HG03045 (cell line): ENCODE measurements around the gene TSPAN14.
"Not testable (repeated sequence)": the region's sequence is repeated elsewhere in the genome, so short reads cannot be mapped to it uniquely, and the experiment has no call there.

Experiments used
- ATAC-seq: cut with Tn5 transposase; IDR thresholded peaks from one replicate; pipeline ENCODE4 v1.9.1; 2021; ENCODE audit warnings: mild to moderate bottlenecking, moderate library complexity; ENCODE audit not compliant: unreplicated experiment

The TSPAN14 gene

GRCh38 chr10:80468002-80468401 lies 13.9 kb downstream of the TSPAN14 start:
- ATAC-seq = no peak

GRCh38 chr10:80468806-80469421 lies 14.8 kb downstream of the TSPAN14 start:
- ATAC-seq = no peak

DNA sequence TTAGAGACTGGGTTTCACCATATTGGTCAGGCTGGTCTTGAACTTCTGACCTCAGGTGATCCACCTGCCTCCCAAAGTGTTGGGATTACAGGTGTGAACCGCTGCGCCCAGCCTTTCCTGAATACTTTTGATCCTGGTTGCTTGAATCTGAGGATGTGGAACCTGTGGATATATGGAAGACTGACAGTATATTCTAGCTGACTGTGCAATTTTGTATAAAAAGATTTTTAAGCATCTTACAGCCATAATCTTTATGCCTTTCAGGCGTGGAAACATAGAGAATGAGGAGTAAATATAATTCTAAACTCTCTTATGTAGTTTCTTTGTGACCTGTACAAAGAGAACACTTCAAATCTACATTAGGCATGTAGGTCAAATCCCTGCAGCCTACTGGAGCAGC lies 16.2 kb downstream of the TSPAN14 start:
- ATAC-seq = no peak

GRCh38 chr10:80471001-80471400 lies 16.9 kb downstream of the TSPAN14 start:
- no peak for ATAC-seq

GRCh38 chr10:80471715-80472233 lies 17.7 kb downstream of the TSPAN14 start:
- ATAC-seq = peak; percentile 60

DNA sequence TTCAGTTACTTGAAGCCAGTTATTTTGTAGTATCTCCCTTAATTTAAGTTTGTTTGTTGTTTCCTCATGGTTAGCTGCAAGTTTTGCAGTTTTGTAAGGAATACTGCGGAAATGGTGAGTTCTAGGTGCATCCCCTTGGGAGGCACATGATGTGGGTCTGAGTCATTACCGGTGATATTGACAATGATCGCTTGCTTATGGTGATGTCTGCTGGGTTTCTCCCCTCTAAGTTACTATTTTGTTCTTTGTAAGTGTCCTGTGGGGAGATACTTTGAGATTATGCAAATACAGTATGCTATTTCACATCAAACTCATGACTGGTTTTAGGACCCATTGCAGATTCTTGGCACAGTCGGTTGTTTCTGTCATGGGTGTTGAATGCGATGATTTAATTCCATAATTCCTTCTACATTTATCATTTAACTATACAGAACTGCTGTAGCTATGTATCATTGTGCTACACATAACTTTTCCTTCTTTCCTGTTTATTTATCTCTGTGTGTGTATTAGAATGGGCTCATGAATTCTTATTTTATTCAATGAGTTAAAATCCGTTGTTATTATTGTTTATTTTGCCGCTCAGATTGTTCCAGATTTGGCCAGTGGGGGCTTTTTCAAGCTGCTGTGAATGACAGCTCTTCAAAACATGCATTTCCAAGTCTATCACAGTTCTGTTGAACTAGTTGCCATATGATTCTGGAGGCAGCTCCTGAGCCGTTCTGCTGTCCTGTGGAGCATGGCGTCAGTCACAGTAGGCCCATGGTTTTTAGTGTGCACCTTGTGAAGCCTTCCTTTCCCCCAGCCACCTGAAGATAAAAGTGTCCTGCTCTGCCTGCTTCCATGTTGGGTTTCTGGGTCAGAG lies 18.4 kb downstream of the TSPAN14 start:
- peak; percentile 85 for ATAC-seq

- ATAC-seq = no peak
Measured at GRCh38 chr10:80473096-80473657, 19.1 kb downstream of the TSPAN14 start.

DNA sequence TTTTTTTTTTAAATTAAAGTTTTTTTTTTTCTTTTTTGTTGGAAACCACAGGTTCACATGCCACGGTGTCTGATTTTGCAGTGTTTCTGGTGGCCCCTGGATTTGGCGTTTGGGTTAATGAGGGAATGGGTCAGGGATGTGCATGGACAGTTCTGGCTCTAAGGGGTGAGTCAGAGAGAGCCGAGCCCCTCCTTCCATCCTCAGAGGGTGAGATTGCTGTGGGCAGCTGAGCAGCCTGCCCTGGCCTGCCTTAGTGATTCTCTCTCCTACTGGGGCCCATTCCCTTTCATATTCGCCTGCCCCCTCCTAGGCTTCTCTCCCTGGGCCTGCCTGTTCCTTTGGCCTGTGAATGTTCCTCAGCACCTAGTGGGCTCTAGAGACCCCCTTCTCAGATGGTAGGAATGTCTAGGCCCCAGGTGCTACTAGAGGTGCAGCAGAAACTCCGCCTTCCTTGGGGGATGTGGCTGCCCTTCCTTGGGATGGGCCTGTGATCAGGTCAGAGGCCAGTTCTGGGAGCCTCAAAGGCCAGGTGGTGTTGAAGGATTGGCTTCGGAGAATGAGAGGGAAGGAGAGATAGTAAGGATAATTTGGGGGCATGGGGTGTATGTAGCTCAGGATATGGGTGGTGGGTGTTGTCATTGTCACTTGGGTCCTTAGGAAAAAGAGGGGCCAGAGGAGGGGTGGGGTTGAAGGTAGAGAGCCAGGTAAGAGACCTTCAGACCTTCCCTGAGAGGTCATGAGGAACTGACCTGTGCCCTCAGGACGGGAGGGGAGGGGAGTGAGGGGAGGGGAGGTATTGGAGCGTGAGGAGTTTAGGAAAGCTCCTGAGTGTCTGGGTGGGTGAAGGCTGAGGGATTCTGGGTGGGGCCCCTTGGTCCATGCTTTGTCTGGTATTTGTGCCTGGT lies 19.8 kb downstream of the TSPAN14 start:
- ATAC-seq = no peak

DNA sequence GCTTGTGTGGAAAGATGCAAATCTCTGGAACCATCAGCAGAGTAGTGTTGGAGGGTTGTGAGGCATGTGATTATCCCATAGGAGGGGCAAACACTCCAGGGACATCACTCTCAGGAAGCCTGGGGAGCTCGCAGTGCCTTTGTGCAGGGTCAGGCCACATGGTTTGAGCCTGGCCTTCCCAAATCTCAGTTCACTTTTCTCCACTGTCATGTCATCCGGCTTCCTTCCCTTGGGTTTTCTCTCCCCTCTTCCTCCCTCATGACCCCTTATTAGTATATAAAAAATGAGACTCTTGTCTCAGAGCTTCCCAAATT lies 20.4 kb downstream of the TSPAN14 start:
- no peak for ATAC-seq

DNA sequence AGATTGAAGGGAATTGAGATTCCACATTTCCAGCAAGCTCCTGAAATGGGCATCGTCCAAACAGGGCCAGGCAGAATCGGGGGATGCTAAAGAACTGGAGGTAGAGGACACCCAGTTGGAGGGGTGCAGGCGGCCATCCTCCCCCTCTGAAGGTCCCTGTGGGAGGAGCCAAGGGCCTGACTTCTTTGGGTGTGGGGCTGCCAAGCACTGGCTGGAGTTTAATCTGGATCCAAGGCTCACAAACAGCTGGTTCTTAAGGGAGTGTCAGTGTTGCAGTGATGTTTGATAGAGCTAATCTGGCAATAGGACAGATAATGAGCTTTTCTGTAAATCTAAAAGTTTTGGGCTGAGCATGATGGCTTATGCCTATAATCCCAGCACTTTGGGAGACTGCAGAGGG lies 20.8 kb downstream of the TSPAN14 start:
- ATAC-seq = no peak

- ATAC-seq = not testable (repeated sequence)
Measured at GRCh38 chr10:80475641-80476040, 21.5 kb downstream of the TSPAN14 start.

- ATAC-seq = no peak
Measured at GRCh38 chr10:80476685-80477084, 22.6 kb downstream of the TSPAN14 start.

DNA sequence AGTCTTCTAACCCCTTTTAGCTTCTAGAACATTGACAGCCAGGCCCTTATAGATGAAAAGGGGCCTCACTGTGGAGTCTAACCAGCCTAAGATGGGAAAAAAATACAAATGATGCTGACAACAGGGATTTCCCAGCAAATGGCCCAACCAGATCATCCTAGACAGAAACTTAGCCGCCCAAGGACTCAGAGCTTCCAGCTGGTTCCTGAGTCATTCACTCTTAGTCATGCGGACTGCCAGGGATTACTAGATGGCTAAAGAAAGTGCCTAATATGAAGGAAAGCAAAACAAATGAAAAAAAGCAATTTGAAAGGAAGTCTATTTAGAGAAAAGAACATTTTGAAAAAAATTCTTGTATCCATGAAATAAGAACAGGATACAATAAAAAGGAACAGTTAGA lies 23.7 kb downstream of the TSPAN14 start:
- no peak for ATAC-seq

DNA sequence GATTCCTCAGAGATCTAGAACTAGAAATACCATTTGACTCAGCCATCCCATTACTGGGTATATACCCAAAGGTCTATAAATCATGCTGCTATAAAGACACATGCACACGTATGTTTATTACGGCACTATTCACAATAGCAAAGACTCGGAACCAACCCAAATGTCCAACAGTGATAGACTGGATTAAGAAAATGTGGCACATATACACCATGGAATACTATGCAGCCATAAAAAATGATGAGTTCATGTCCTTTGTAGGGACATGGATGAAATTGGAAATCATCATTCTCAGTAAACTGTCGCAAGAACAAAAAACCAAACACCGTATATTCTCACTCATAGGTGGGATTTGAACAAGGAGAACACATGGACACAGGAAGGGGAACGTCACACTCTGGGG lies 26.3 kb downstream of the TSPAN14 start:
- ATAC-seq = not testable (repeated sequence)

GRCh38 chr10:80480852-80481251 lies 26.7 kb downstream of the TSPAN14 start:
- ATAC-seq = no peak

- no peak for ATAC-seq
Measured at GRCh38 chr10:80484243-80484642, 30.1 kb downstream of the TSPAN14 start.

DNA sequence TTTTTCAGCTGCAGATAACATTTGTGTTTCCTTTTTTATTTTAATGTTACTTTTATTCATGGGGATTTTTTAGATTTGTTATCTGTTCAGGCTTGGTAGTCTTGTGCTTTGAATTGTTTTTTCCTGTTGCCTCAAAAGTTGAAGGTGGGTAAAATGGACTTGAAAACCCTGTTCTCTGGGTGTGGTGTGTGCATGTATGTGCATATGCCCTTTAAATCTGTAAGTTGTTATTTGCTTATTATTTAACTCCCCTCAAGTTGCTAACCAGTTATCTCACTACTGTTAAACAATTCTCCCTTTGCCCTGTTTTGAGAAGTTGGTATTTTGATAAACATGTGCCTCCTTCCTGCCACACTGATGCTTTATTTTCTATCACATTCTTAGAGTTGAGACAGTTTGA lies 30.6 kb downstream of the TSPAN14 start:
- ATAC-seq = no peak

DNA sequence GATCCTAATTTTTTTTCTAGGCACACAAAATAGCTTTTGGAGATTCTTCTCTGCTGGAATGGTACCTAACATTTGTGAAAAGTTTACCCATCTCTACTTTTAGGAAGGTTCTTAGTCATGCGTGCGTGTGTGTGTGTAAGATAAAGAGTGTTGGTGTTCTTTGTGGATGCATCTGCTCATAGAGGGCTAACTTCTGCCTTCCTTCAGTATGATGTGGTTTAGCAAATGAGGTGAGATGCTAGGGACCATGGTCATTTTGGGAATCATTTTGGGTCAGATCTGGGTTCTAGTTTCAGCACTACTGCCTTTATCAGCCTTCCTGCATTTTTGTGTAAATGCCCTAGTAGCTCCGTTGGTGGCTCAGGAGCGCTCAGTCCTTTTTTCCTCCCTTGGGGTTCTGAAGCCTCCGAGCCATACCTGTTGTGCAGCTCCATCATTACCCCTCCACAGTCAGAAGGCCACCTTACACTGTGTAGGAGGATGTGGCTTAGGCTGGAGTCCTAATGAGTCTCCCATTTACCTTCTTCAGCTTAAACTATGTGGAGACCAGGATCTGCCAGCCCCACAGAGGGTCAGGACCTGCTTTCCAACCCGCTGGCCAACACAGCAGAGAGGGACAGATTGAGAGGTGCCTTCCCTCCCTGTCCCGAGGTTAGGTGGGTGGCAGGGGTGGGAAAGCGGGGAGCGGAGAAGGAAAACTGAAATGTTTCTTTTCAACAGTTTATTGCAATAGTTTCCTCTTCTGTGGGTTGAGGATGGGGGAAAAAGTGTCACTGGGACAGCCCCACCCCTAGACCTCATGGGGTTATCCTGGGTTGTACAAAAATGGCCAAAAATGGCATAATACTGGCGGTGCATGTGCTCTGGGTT lies 31.2 kb downstream of the TSPAN14 start:
- ATAC-seq = no peak

DNA sequence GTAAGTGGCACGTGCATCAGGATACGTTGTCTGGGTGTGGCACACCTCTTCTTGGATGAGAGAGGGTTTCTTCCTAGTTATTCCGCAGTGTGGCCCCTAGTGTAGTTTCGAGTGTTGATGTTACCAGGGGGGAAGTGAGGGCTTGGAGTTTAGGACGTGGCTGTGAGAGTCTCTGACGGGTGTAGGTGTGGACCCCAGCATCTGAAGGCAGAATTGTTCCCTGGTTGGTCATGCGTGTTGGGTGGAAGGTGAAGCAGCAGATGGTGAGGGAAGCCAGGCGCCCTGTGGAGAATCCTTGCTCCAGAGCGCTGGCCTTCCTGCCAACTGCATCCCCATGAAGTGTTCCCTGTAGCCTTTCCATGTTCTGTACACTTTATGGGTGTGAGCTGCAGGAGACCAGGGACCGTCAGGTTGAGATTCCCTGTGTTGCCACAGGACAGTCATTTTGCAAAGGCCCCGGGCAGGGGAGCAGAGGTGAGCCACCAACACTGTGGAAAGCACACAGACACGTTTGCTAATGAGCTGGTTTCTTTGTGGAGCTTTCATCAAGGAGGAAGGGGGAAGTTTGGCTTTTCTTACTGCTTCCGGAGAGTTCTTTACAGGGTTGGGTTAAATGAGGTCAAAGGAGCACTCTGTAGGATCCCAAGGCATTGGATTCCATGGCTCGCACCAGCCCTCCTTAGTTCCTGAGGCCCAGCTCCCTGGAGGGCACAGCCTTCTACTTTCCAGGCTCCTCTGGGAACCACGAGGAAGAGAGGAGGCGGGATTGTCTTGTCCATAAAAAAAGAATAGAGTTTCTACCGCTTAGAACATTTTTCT lies 32.0 kb downstream of the TSPAN14 start:
- ATAC-seq = no peak
